Erythroblast (primary cell): ENCODE measurements around the gene C21orf58.

Experiments used
- GATA1 ChIP-seq: IDR thresholded peaks from 2 replicates; pipeline ENCODE4 v1.6.1; 2011; ENCODE audit warnings: low read depth, mild to moderate bottlenecking, control low read depth, low read length, moderate library complexity
- POLR2A ChIP-seq: IDR thresholded peaks from 2 replicates; pipeline ENCODE4 v1.6.1; 2011; ENCODE audit warnings: mild to moderate bottlenecking, low read length

DNA sequence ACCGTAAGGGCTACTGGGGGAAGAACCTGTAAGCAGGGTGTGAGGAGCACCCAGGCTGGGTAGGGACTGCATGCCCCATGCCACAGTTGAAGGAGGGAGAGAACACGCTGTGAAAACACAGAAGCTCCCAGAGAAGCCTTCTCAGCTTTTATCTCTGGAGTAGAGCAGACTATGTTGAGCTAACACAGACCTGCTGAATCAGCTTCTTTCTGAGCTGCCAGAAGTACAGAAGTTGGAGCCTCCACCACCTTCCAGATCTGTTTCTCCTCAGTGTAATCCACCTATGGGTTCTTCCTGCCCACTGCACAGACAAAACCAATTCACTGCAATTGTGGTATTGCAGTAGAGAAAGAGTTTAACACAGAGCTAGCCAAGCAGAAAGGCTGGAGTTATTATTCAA is 32.1 kb downstream of the C21orf58 start:
- TF ChIP-seq POLR2A (no peak), GATA1 (no peak)
